PC-3 (cell line): ENCODE results near the gene NUB1. TPM values are rescaled to one million over a fixed set of nuclear protein-coding genes. Genes with fewer than 3 reads are reported as not detected.
A peak's percentile ranks its signal among the peaks of the same experiment; 100 is the strongest.

Experiments
- ATAC-seq: fragments of 200-7000 bp; cut with Tn5 transposase; 2 replicates; pipeline ENCODE4 v1.9.1; 2020; ENCODE audit warnings: mild to moderate bottlenecking, moderate library complexity
- BruUV-seq: library from RNA; stranded (reverse); fragments of 400-500 nt; replicated peaks from 2 replicates; lab custom pipeline; 2021; lab: Mats Ljungman, UMichigan
- CTCF ChIA-PET: fragments of 300-600 bp; sonication (Branson Sonifier 250); formaldehyde crosslinking; loops from one replicate; lab custom pipeline; 2022; ENCODE audit warnings: antibody characterized with exemption; lab: Charles Lee
- POLR2A ChIA-PET: fragments of 300-600 bp; sonication (Branson Sonifier 250); formaldehyde crosslinking; loops from one replicate; lab custom pipeline; 2022; ENCODE audit warnings: antibody characterized with exemption; ENCODE audit not compliant: unreplicated experiment; lab: Charles Lee
- DNase-seq: peaks from one replicate; pipeline ENCODE4 v3.0.0-alpha.2; 2015
- H2AFZ ChIP-seq: fragments of 300-600 bp; sonication (generic); 2 replicates; pipeline ENCODE4 v1.6.0; 2016; ENCODE audit warnings: antibody characterized with exemption, low read length
- H3F3A ChIP-seq: fragments of 300-600 bp; sonication (generic); one replicate; pipeline ENCODE4 v1.6.0; 2017; ENCODE audit warnings: antibody characterized with exemption, low read length, control low read depth, mild to moderate bottlenecking; ENCODE audit not compliant: unreplicated experiment
- H3K27ac ChIP-seq: fragments of 300-600 bp; sonication (generic); 2 replicates; pipeline ENCODE4 v1.5.1; 2016; ENCODE audit warnings: mild to moderate bottlenecking, low read length
- H3K27me3 ChIP-seq: fragments of 300-600 bp; sonication (generic); 2 replicates; pipeline ENCODE4 v1.6.1; 2016; ENCODE audit warnings: low read length, mixed read lengths
- H3K36me3 ChIP-seq: fragments of 300-600 bp; sonication (generic); 2 replicates; pipeline ENCODE4 v1.6.1; 2016; ENCODE audit warnings: low read depth, mixed run types, low read length, mixed read lengths
- H3K4me1 ChIP-seq: fragments of 300-600 bp; sonication (generic); 2 replicates; pipeline ENCODE4 v1.5.1; 2016; ENCODE audit warnings: low read length; ENCODE audit not compliant: insufficient read depth
- H3K4me2 ChIP-seq: fragments of 300-600 bp; sonication (generic); 2 replicates; pipeline ENCODE4 v1.6.0; 2016; ENCODE audit warnings: low read length
- H3K4me3 ChIP-seq: fragments of 300-600 bp; sonication (generic); 2 replicates; pipeline ENCODE4 v1.5.1; 2016; ENCODE audit warnings: mild to moderate bottlenecking, low read length, mixed read lengths
- H3K79me2 ChIP-seq: fragments of 300-600 bp; sonication (generic); 2 replicates; pipeline ENCODE4 v1.6.1; 2017; ENCODE audit warnings: low read length, mixed read lengths
- H3K9ac ChIP-seq: fragments of 300-600 bp; sonication (generic); 2 replicates; pipeline ENCODE4 v1.6.0; 2016; ENCODE audit warnings: mild to moderate bottlenecking, low read length
- H3K9me2 ChIP-seq: fragments of 300-600 bp; sonication (generic); replicated peaks from 2 replicates; pipeline ENCODE4 v1.6.1; 2016; ENCODE audit warnings: mixed run types, low read length, mixed read lengths
- H3K9me3 ChIP-seq: fragments of 300-600 bp; sonication (generic); 2 replicates; pipeline ENCODE4 v1.6.1; 2016; ENCODE audit warnings: low read length, mixed read lengths
- H4K20me1 ChIP-seq: fragments of 300-600 bp; sonication (generic); 2 replicates; pipeline ENCODE4 v1.6.1; 2016; ENCODE audit warnings: low read length, mixed read lengths
- CTCF ChIP-seq: fragments of 300-600 bp; sonication (generic); conservative IDR thresholded peaks from 2 replicates; pipeline ENCODE4 v1.5.1; 2017; ENCODE audit warnings: antibody characterized with exemption, low read depth, mild to moderate bottlenecking, low read length
- EZH2 ChIP-seq: fragments of 300-600 bp; sonication (generic); IDR thresholded peaks from one replicate; pipeline ENCODE4 v1.6.1; 2017; ENCODE audit warnings: antibody characterized with exemption, mild to moderate bottlenecking, low read length; ENCODE audit not compliant: unreplicated experiment
- EZH2phosphoT487 ChIP-seq: fragments of 300-600 bp; sonication (generic); IDR thresholded peaks from 2 replicates; pipeline ENCODE4 v1.6.1; 2018; ENCODE audit warnings: mild to moderate bottlenecking, antibody characterized with exemption, low read length, borderline replicate concordance
- intact Hi-C: fragments of 100-400 bp; cut with micrococcal nuclease; formaldehyde crosslinking; loops from 2 replicates; pipeline ENCODE4 v1.9.0; 2023
- total RNA-seq: library from RNA; depleted of rRNA; stranded (reverse); fragments of >200 nt; gene quantifications from 2 replicates; pipeline ENCODE4 v1.2.3, GENCODE V29; 2014

Gene NUB1
- total RNA-seq, 1 experiment from 2014 or later = 40.1 TPM

GRCh38 chr7:151342811-151343210 lies 1.2 kb downstream of the NUB1 start:
- H2AFZ ChIP-seq = 0 out of 2 replicates have a peak overlapping the region, but pooled peaks have one; percentile 79
- H3K4me2 ChIP-seq = peak overlapping the region; percentile 91
- TF ChIP-seq EZH2 = no peak
- TF ChIP-seq EZH2phosphoT487 = no peak
- no peak for TF ChIP-seq CTCF
- H3F3A ChIP-seq = no peaks in the 10 kb centered on the region
- no peak overlapping the region for H3K27ac ChIP-seq
- H3K79me2 ChIP-seq = peaks cover 19% of the 10 kb centered on the region
- ChIA-PET POLR2A (no interaction called here), CTCF (no interaction called here)
- peaks cover 9% of the 10 kb centered on the region for H3K4me1 ChIP-seq
- H4K20me1 ChIP-seq = no peaks in the 10 kb centered on the region
- no peaks in the 10 kb centered on the region for H3K27me3 ChIP-seq
- H3K9ac ChIP-seq = peak overlapping the region; percentile 80
- BruUV-seq = no TSS peak
- no peaks in the 10 kb centered on the region for H3K9me3 ChIP-seq
- ATAC-seq (no peak), DNase-seq (no peak)
- H3K4me3 ChIP-seq = peak overlapping the region; percentile 89
- intact Hi-C loops = no loop called here
- peaks cover 15% of the 10 kb centered on the region; the same call in 1 of the 2 replicates for H3K36me3 ChIP-seq
- no peaks in the 10 kb centered on the region for H3K9me2 ChIP-seq

GRCh38 chr7:151343516-151343915 lies 1.9 kb downstream of the NUB1 start:
- H4K20me1 ChIP-seq = no peaks in the 10 kb centered on the region
- peaks cover 17% of the 10 kb centered on the region; the same call in 1 of the 2 replicates for H3K36me3 ChIP-seq
- H3K9me3 ChIP-seq = no peaks in the 10 kb centered on the region
- H3K9ac ChIP-seq = no peak overlapping the region
- no peak for TF ChIP-seq EZH2
- no peak for TF ChIP-seq CTCF
- TF ChIP-seq EZH2phosphoT487 = no peak
- H2AFZ ChIP-seq = no peak overlapping the region
- H3K4me3 ChIP-seq = no peak overlapping the region
- ATAC-seq = no peak
- peaks cover 9% of the 10 kb centered on the region for H3K4me1 ChIP-seq
- ChIA-PET POLR2A (no interaction called here), CTCF (no interaction called here)
- no peaks in the 10 kb centered on the region for H3K27me3 ChIP-seq
- H3K9me2 ChIP-seq = no peaks in the 10 kb centered on the region
- no peak overlapping the region for H3K4me2 ChIP-seq
- no peaks in the 10 kb centered on the region for H3F3A ChIP-seq
- no TSS peak for BruUV-seq
- intact Hi-C loops = no loop called here
- no peak for DNase-seq
- H3K79me2 ChIP-seq = peaks cover 19% of the 10 kb centered on the region
- no peak overlapping the region for H3K27ac ChIP-seq

GRCh38 chr7:151345576-151346469 lies 4.2 kb downstream of the NUB1 start:
- H3K9me2 ChIP-seq = no peaks in the 10 kb centered on the region
- peaks cover 19% of the 10 kb centered on the region for H3K79me2 ChIP-seq
- H3K9ac ChIP-seq = no peak overlapping the region
- no peaks in the 10 kb centered on the region for H4K20me1 ChIP-seq
- ChIA-PET POLR2A (interaction anchor here (0.6 kb wide), 1 partner anchor 287 kb away, joined by 7 read pairs; no protein-coding TSS in a partner anchor), CTCF (no interaction called here)
- peaks cover 9% of the 10 kb centered on the region for H3K4me1 ChIP-seq
- no peak for TF ChIP-seq CTCF
- no peak for TF ChIP-seq EZH2
- no peak for TF ChIP-seq EZH2phosphoT487
- H3K4me2 ChIP-seq = peak overlapping the region; percentile 1; the same call in 1 of the 2 replicates
- H3K27ac ChIP-seq = no peak overlapping the region
- no peak for ATAC-seq
- intact Hi-C loops = no loop called here
- no TSS peak for BruUV-seq
- no peaks in the 10 kb centered on the region for H3F3A ChIP-seq
- peaks cover 24% of the 10 kb centered on the region for H3K36me3 ChIP-seq
- H3K27me3 ChIP-seq = no peaks in the 10 kb centered on the region
- H3K9me3 ChIP-seq = no peaks in the 10 kb centered on the region
- DNase-seq = no peak
- H2AFZ ChIP-seq = no peak overlapping the region
- no peak overlapping the region for H3K4me3 ChIP-seq
